ENCODE measurements around the gene TMEM53.

Gene TMEM53

GRCh38 chr1:44707959-44708831 lies 33.9 kb upstream of the TMEM53 start:
- H4K20me1 ChIP-seq (ENCODE audit: insufficient read depth, low read length), result no peaks in the 10 kb centered on the region
- TF ChIP-seq, protein P1, sequence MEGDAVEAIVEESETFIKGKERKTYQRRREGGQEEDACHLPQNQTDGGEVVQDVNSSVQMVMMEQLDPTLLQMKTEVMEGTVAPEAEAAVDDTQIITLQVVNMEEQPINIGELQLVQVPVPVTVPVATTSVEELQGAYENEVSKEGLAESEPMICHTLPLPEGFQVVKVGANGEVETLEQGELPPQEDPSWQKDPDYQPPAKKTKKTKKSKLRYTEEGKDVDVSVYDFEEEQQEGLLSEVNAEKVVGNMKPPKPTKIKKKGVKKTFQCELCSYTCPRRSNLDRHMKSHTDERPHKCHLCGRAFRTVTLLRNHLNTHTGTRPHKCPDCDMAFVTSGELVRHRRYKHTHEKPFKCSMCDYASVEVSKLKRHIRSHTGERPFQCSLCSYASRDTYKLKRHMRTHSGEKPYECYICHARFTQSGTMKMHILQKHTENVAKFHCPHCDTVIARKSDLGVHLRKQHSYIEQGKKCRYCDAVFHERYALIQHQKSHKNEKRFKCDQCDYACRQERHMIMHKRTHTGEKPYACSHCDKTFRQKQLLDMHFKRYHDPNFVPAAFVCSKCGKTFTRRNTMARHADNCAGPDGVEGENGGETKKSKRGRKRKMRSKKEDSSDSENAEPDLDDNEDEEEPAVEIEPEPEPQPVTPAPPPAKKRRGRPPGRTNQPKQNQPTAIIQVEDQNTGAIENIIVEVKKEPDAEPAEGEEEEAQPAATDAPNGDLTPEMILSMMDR (IDR thresholded peaks at IDR 0.05; ENCODE audit: borderline replicate concordance, extremely low read depth, low read length, poor library complexity, severe bottlenecking), result peak; percentile 79
- no peak for TF ChIP-seq EZH2 (IDR thresholded peaks at IDR 0.05; ENCODE audit: borderline replicate concordance, low read depth, low read length, severe bottlenecking)
- H3K9ac ChIP-seq (ENCODE audit: low read depth, low read length), result no peak overlapping the region
- peak; percentile 37 for DNase-seq
- H3K4me2 ChIP-seq (ENCODE audit: insufficient read depth, low read length), result peak overlapping the region; percentile 44
- ATAC-seq (ENCODE audit: insufficient read depth, low read depth), result peak; percentile 87
- H2AFZ ChIP-seq (ENCODE audit: low read depth, low read length), result peak overlapping the region; percentile 69; the same call in 1 of the 2 replicates
- no peaks in the 10 kb centered on the region for H3K36me3 ChIP-seq (ENCODE audit: insufficient read depth, low read length)
- H3K4me1 ChIP-seq (ENCODE audit: insufficient read depth, low read length), result peaks cover 4% of the 10 kb centered on the region; the same call in 1 of the 2 replicates
- H3K79me2 ChIP-seq (ENCODE audit: insufficient read depth, low read length), result no peaks in the 10 kb centered on the region
- no peaks in the 10 kb centered on the region for H3K9me3 ChIP-seq (ENCODE audit: insufficient read depth, low read length, severe bottlenecking)
- no peak overlapping the region for H3K27ac ChIP-seq (ENCODE audit: low read length)
- no peaks in the 10 kb centered on the region for H3K27me3 ChIP-seq (ENCODE audit: insufficient read depth, low read length, poor library complexity)
- 0 out of 4 replicates have a peak overlapping the region, but pooled peaks of 1 of the 2 experiments have one; percentile 15 for H3K4me3 ChIP-seq (ENCODE audit: low read depth in 1 of 2, low read length in 2 of 2)

- H3K9me3 ChIP-seq (ENCODE audit: insufficient read depth, low read length, severe bottlenecking), result no peaks in the 10 kb centered on the region
- no peak overlapping the region for H3K4me2 ChIP-seq (ENCODE audit: insufficient read depth, low read length)
- no peak overlapping the region for H2AFZ ChIP-seq (ENCODE audit: low read depth, low read length)
- DNase-seq, result no peak
- H4K20me1 ChIP-seq (ENCODE audit: insufficient read depth, low read length), result no peaks in the 10 kb centered on the region
- H3K27me3 ChIP-seq (ENCODE audit: insufficient read depth, low read length, poor library complexity), result no peaks in the 10 kb centered on the region
- peaks cover 4% of the 10 kb centered on the region; the same call in 1 of the 2 replicates for H3K4me1 ChIP-seq (ENCODE audit: insufficient read depth, low read length)
- ATAC-seq (ENCODE audit: insufficient read depth, low read depth), result no peak
- H3K4me3 ChIP-seq (ENCODE audit: low read depth in 1 of 2, low read length in 2 of 2), result no peak overlapping the region
- H3K27ac ChIP-seq (ENCODE audit: low read length), result no peak overlapping the region
- H3K79me2 ChIP-seq (ENCODE audit: insufficient read depth, low read length), result no peaks in the 10 kb centered on the region
- no peak for TF ChIP-seq EZH2 (IDR thresholded peaks at IDR 0.05; ENCODE audit: borderline replicate concordance, low read depth, low read length, severe bottlenecking)
- TF ChIP-seq, protein P1 (IDR thresholded peaks at IDR 0.05; ENCODE audit: borderline replicate concordance, extremely low read depth, low read length, poor library complexity, severe bottlenecking), result no peak
- H3K9ac ChIP-seq (ENCODE audit: low read depth, low read length), result no peak overlapping the region
- no peaks in the 10 kb centered on the region for H3K36me3 ChIP-seq (ENCODE audit: insufficient read depth, low read length)
These were observed 33.0 kb upstream of the TMEM53 start for GRCh38 chr1:44707112-44707881.

DNA sequence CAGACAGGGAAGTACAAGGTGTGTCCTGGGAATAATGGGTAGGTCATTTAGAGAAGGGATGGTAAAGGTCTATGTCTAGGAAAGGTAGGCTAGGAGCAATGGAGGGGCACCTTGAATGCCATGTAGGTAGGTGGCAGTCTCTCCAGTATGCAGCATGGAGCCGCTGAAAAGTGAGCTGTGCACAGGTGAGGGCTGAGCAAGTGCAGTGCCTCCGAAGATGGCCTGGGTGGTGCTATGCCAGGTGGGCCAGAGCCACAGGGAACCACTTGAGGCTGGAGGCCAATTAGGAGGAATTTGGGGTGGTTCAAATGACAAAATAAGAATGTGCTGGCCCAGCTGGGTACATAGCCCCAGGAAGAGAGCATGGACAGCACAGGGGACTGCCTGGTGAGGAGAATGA lies 31.7 kb upstream of the TMEM53 start:
- Histone ChIP-seq H3K79me2 (ENCODE audit: insufficient read depth, low read length) (no peaks in the 10 kb centered on the region), H3K4me2 (ENCODE audit: insufficient read depth, low read length) (no peak overlapping the region), H3K27ac (ENCODE audit: low read length) (no peak overlapping the region), H2AFZ (ENCODE audit: low read depth, low read length) (no peak overlapping the region), H3K9ac (ENCODE audit: low read depth, low read length) (no peak overlapping the region), H3K4me1 (ENCODE audit: insufficient read depth, low read length) (peaks cover 4% of the 10 kb centered on the region; the same call in 1 of the 2 replicates), H3K27me3 (ENCODE audit: insufficient read depth, low read length, poor library complexity) (no peaks in the 10 kb centered on the region), H3K4me3 (ENCODE audit: low read depth in 1 of 2, low read length in 2 of 2) (no peak overlapping the region), H3K9me3 (ENCODE audit: insufficient read depth, low read length, severe bottlenecking) (no peaks in the 10 kb centered on the region), H4K20me1 (ENCODE audit: insufficient read depth, low read length) (no peaks in the 10 kb centered on the region), H3K36me3 (ENCODE audit: insufficient read depth, low read length) (no peaks in the 10 kb centered on the region)
- TF ChIP-seq EZH2 (IDR thresholded peaks at IDR 0.05; ENCODE audit: borderline replicate concordance, low read depth, low read length, severe bottlenecking), result no peak
- TF ChIP-seq, protein P1 (IDR thresholded peaks at IDR 0.05; ENCODE audit: borderline replicate concordance, extremely low read depth, low read length, poor library complexity, severe bottlenecking), result no peak
- DNase-seq (no peak), ATAC-seq (ENCODE audit: insufficient read depth, low read depth) (no peak)

Data from DND-41 (cell line).